A673 (cell line): Measurements from ENCODE around the gene BACE2.

Experiments
- CTCF ChIP-seq: fragments of 300-800, 200-600 bp; sonication (generic); conservative IDR thresholded peaks from 2 replicates; pipeline ENCODE4 v1.5.1; 2017; ENCODE audit warnings: low read depth, mild to moderate bottlenecking, antibody characterized with exemption, low read length, moderate library complexity, mixed read lengths
- EZH2 ChIP-seq: fragments of 200-600 bp; sonication (generic); IDR thresholded peaks from 2 replicates; pipeline ENCODE4 v1.6.1; 2017; ENCODE audit warnings: borderline replicate concordance, low read depth, mild to moderate bottlenecking, mixed read lengths, antibody characterized with exemption, low read length; ENCODE audit not compliant: poor library complexity, severe bottlenecking

GRCh38 chr21:41250519-41250918 lies 82.6 kb downstream of the BACE2 start:
- no peak for TF ChIP-seq CTCF
- no peak for TF ChIP-seq EZH2
